Glutamatergic neuron (in vitro differentiated cells): ENCODE results near the gene PSMD11. TPM values are rescaled to one million over a fixed set of nuclear protein-coding genes. Genes with fewer than 3 reads are reported as not detected.
A peak's percentile ranks its signal among the peaks of the same experiment; 100 is the strongest.
"Not testable (repeated sequence)": the region's sequence is repeated elsewhere in the genome, so short reads cannot be mapped to it uniquely, and the experiment has no call there.

Experiments
- DNase-seq: peaks from one replicate; pipeline ENCODE4 v3.0.0; 2022
- H3K27ac Mint-ChIP-seq: one replicate; pipeline ENCODE4 v1.8.0; 2020; ENCODE audit warnings: mild to moderate bottlenecking, mixed read lengths, inconsistent platforms; ENCODE audit not compliant: unreplicated experiment
- H3K27me3 Mint-ChIP-seq: one replicate; pipeline ENCODE4 v1.8.0; 2020; ENCODE audit warnings: mild to moderate bottlenecking, moderate library complexity, mixed read lengths, inconsistent platforms; ENCODE audit not compliant: unreplicated experiment
- H3K36me3 Mint-ChIP-seq: one replicate; pipeline ENCODE4 v1.8.0; 2020; ENCODE audit warnings: mild to moderate bottlenecking, mixed read lengths, inconsistent platforms; ENCODE audit not compliant: unreplicated experiment
- H3K4me1 Mint-ChIP-seq: one replicate; pipeline ENCODE4 v1.8.0; 2020; ENCODE audit warnings: mild to moderate bottlenecking, low read depth, mixed read lengths, inconsistent platforms; ENCODE audit not compliant: unreplicated experiment
- H3K4me3 Mint-ChIP-seq: one replicate; pipeline ENCODE4 v1.8.0; 2020; ENCODE audit warnings: mild to moderate bottlenecking, mixed read lengths, inconsistent platforms; ENCODE audit not compliant: unreplicated experiment
- H3K9me3 Mint-ChIP-seq: one replicate; pipeline ENCODE4 v1.8.0; 2020; ENCODE audit warnings: mild to moderate bottlenecking, moderate library complexity, mixed read lengths, inconsistent platforms; ENCODE audit not compliant: unreplicated experiment
- CTCF ChIP-seq: fragments of 200-600 bp; sonication (generic); IDR thresholded peaks from one replicate; pipeline ENCODE4 v1.5.0; 2021; ENCODE audit not compliant: partially characterized antibody, unreplicated experiment
- total RNA-seq: library from RNA; stranded (reverse); fragmentation: NEBNext Ultra II Directional; extraction: Animal tissue kit (Norgen Biotek cat#: 25700); gene quantifications from one replicate; pipeline ENCODE4 v1.2.1, GENCODE V29; 2021; ENCODE audit not compliant: unreplicated experiment

PSMD11 gene
- total RNA-seq, 1 donor from 2014 or later = 94.1 TPM

GRCh38 chr17:32445497-32445896 is 1.2 kb downstream of the PSMD11 start:
- TF ChIP-seq CTCF = no peak
- no peak for DNase-seq

GRCh38 chr17:32445971-32446370 is 1.7 kb downstream of the PSMD11 start:
- Mint-ChIP-seq H3K27me3 (peaks cover 7% of the 10 kb centered on the region), H3K27ac (no peak overlapping the region), H3K36me3 (no peaks in the 10 kb centered on the region), H3K9me3 (peaks cover 3% of the 10 kb centered on the region), H3K4me1 (peaks cover 12% of the 10 kb centered on the region), H3K4me3 (peak overlapping the region; percentile 85)
- no peak for DNase-seq
- no peak for TF ChIP-seq CTCF

More at GRCh38 chr17:32445497-32445896, 1.2 kb downstream of the PSMD11 start:
- Mint-ChIP-seq H3K4me3 (peak overlapping the region; percentile 85), H3K4me1 (peaks cover 12% of the 10 kb centered on the region), H3K9me3 (peaks cover 3% of the 10 kb centered on the region), H3K36me3 (no peaks in the 10 kb centered on the region), H3K27me3 (peaks cover 7% of the 10 kb centered on the region), H3K27ac (peak overlapping the region; percentile 69)

GRCh38 chr17:32446949-32447348 is 2.6 kb downstream of the PSMD11 start:
- Mint-ChIP-seq H3K27me3 (peaks cover 5% of the 10 kb centered on the region), H3K4me1 (peaks cover 12% of the 10 kb centered on the region), H3K4me3 (no peak overlapping the region), H3K36me3 (no peaks in the 10 kb centered on the region), H3K9me3 (peaks cover 3% of the 10 kb centered on the region), H3K27ac (no peak overlapping the region)
- no peak for DNase-seq
- TF ChIP-seq CTCF = no peak

GRCh38 chr17:32449963-32450362 is 5.7 kb downstream of the PSMD11 start:
- no peak overlapping the region for H3K27ac Mint-ChIP-seq
- H3K27me3 Mint-ChIP-seq = no peaks in the 10 kb centered on the region
- no peaks in the 10 kb centered on the region for H3K9me3 Mint-ChIP-seq
- peaks cover 12% of the 10 kb centered on the region for H3K4me1 Mint-ChIP-seq
- TF ChIP-seq CTCF = no peak
- no peak overlapping the region for H3K4me3 Mint-ChIP-seq
- no peaks in the 10 kb centered on the region for H3K36me3 Mint-ChIP-seq
- no peak for DNase-seq

- not testable (repeated sequence) for H3K9me3 Mint-ChIP-seq, H3K36me3 Mint-ChIP-seq
Measured at GRCh38 chr17:32450379-32450778, 6.1 kb downstream of the PSMD11 start.

GRCh38 chr17:32451879-32452278 is 7.6 kb downstream of the PSMD11 start:
- H3K27ac Mint-ChIP-seq = no peak overlapping the region

More at GRCh38 chr17:32450379-32450778, 6.1 kb downstream of the PSMD11 start:
- not testable (repeated sequence) for H3K4me3 Mint-ChIP-seq, H3K27me3 Mint-ChIP-seq, H3K27ac Mint-ChIP-seq, H3K4me1 Mint-ChIP-seq, DNase-seq

More at GRCh38 chr17:32451879-32452278, 7.6 kb downstream of the PSMD11 start:
- no peak for DNase-seq
- H3K4me1 Mint-ChIP-seq = peaks cover 2% of the 10 kb centered on the region
- TF ChIP-seq CTCF = no peak
- H3K4me3 Mint-ChIP-seq = no peak overlapping the region
- no peaks in the 10 kb centered on the region for H3K36me3 Mint-ChIP-seq
- no peaks in the 10 kb centered on the region for H3K27me3 Mint-ChIP-seq
- H3K9me3 Mint-ChIP-seq = no peaks in the 10 kb centered on the region
